Osteoblast (primary cell): ENCODE data around the gene OR2T29. TPM values are rescaled to one million over a fixed set of nuclear protein-coding genes. Genes with fewer than 3 reads are reported as not detected.
"Not testable (repeated sequence)": the region's sequence is repeated elsewhere in the genome, so short reads cannot be mapped to it uniquely, and the experiment has no call there.

Source experiments
- DNase-seq: peaks from one replicate; pipeline ENCODE4 v3.0.0; 2011; ENCODE audit warnings: low spot score, mixed read lengths; ENCODE audit not compliant: insufficient read length; ENCODE audit errors: missing footprints
- H2AFZ ChIP-seq: 2 replicates; pipeline ENCODE4 v1.6.0; 2011; ENCODE audit warnings: mild to moderate bottlenecking, low read length
- H3K27ac ChIP-seq: 2 replicates; pipeline ENCODE4 v1.5.1; 2011; ENCODE audit warnings: mild to moderate bottlenecking, low read depth, low read length, moderate library complexity
- H3K27me3 ChIP-seq: 2 replicates; pipeline ENCODE4 v1.6.0; 2012; ENCODE audit warnings: mild to moderate bottlenecking, control low read depth, inconsistent platforms, low read length, moderate library complexity; ENCODE audit not compliant: insufficient read depth
- H3K36me3 ChIP-seq: 2 replicates; pipeline ENCODE4 v1.5.1; 2011; ENCODE audit warnings: mild to moderate bottlenecking, low read length, control low read depth, moderate library complexity; ENCODE audit not compliant: insufficient read depth
- H3K4me1 ChIP-seq: 2 replicates; pipeline ENCODE4 v1.5.1; 2011; ENCODE audit warnings: mild to moderate bottlenecking, low read length, control low read depth, moderate library complexity; ENCODE audit not compliant: insufficient read depth
- H3K4me2 ChIP-seq: 2 replicates; pipeline ENCODE4 v1.6.0; 2011; ENCODE audit warnings: mild to moderate bottlenecking, low read length; ENCODE audit not compliant: insufficient read depth
- H3K4me3 ChIP-seq: fragments of 200-600 bp; sonication (generic); 3 replicates; pipeline ENCODE4 v1.5.1; 2012; ENCODE audit warnings: mild to moderate bottlenecking, low read length, inconsistent platforms; ENCODE audit not compliant: insufficient read depth
- H3K79me2 ChIP-seq: 2 replicates; pipeline ENCODE4 v1.6.0; 2012; ENCODE audit warnings: mild to moderate bottlenecking, low read length, control low read depth, inconsistent platforms; ENCODE audit not compliant: insufficient read depth
- H3K9me3 ChIP-seq: 2 replicates; pipeline ENCODE4 v1.5.1; 2011; ENCODE audit warnings: low read depth, low read length, control low read depth
- H4K20me1 ChIP-seq: 2 replicates; pipeline ENCODE4 v1.6.0; 2012; ENCODE audit warnings: mild to moderate bottlenecking, low read length, control low read depth; ENCODE audit not compliant: insufficient read depth
- total RNA-seq: library from RNA; depleted of rRNA; stranded (reverse); fragments of >200 nt; gene quantifications from 2 replicates; pipeline ENCODE4 v1.2.3, GENCODE V29; 2012

Gene OR2T29
- total RNA-seq, 1 donor: not detected

- not testable (repeated sequence) for H4K20me1 ChIP-seq, H3K27me3 ChIP-seq, H3K4me2 ChIP-seq, H3K9me3 ChIP-seq, H3K79me2 ChIP-seq, H3K27ac ChIP-seq, H3K36me3 ChIP-seq, H3K4me1 ChIP-seq, DNase-seq, H3K4me3 ChIP-seq, H2AFZ ChIP-seq
Measured at GRCh38 chr1:248572049-248572448, 9.5 kb upstream of the OR2T29 start.

GRCh38 chr1:248570811-248571210 lies 8.2 kb upstream of the OR2T29 start:
- H2AFZ ChIP-seq, H3K27ac ChIP-seq, H3K27me3 ChIP-seq, H3K36me3 ChIP-seq, DNase-seq, H3K79me2 ChIP-seq, H3K9me3 ChIP-seq, H4K20me1 ChIP-seq, H3K4me1 ChIP-seq, H3K4me2 ChIP-seq, H3K4me3 ChIP-seq: not testable (repeated sequence)

GRCh38 chr1:248569049-248569448 lies 6.5 kb upstream of the OR2T29 start:
- H3K27me3 ChIP-seq, H4K20me1 ChIP-seq, H3K4me3 ChIP-seq, H3K9me3 ChIP-seq, H2AFZ ChIP-seq, DNase-seq, H3K4me2 ChIP-seq, H3K79me2 ChIP-seq, H3K36me3 ChIP-seq, H3K4me1 ChIP-seq, H3K27ac ChIP-seq: not testable (repeated sequence)

GRCh38 chr1:248565530-248566373 lies 3.2 kb upstream of the OR2T29 start:
- not testable (repeated sequence) for H3K27me3 ChIP-seq, H3K4me3 ChIP-seq, H4K20me1 ChIP-seq, H3K79me2 ChIP-seq, H3K9me3 ChIP-seq, H3K4me2 ChIP-seq, H3K27ac ChIP-seq, H3K4me1 ChIP-seq, DNase-seq, H2AFZ ChIP-seq, H3K36me3 ChIP-seq

GRCh38 chr1:248551027-248551426 lies 11.5 kb downstream of the OR2T29 start:
- H4K20me1 ChIP-seq, H3K79me2 ChIP-seq, H2AFZ ChIP-seq, H3K4me1 ChIP-seq, H3K27ac ChIP-seq, H3K27me3 ChIP-seq, DNase-seq, H3K4me2 ChIP-seq, H3K9me3 ChIP-seq, H3K4me3 ChIP-seq, H3K36me3 ChIP-seq: not testable (repeated sequence)

GRCh38 chr1:248547383-248547782 lies 15.2 kb downstream of the OR2T29 start:
- H3K4me3 ChIP-seq, H2AFZ ChIP-seq, H3K27me3 ChIP-seq, H3K79me2 ChIP-seq, H4K20me1 ChIP-seq, H3K27ac ChIP-seq, H3K9me3 ChIP-seq, H3K4me1 ChIP-seq, H3K4me2 ChIP-seq, H3K36me3 ChIP-seq, DNase-seq: not testable (repeated sequence)

GRCh38 chr1:248537449-248537848 lies 25.1 kb downstream of the OR2T29 start:
- DNase-seq, H3K9me3 ChIP-seq, H4K20me1 ChIP-seq, H3K79me2 ChIP-seq, H3K27me3 ChIP-seq, H3K36me3 ChIP-seq, H3K27ac ChIP-seq, H3K4me1 ChIP-seq, H2AFZ ChIP-seq, H3K4me3 ChIP-seq, H3K4me2 ChIP-seq: not testable (repeated sequence)
